CD4-positive, alpha-beta T cell treated with Interleukin-6 at 100 ng/mL for 8 hours (primary cell): ENCODE results near the gene PRICKLE1.

ENCODE experiments used
- DNase-seq: peaks from one replicate; pipeline ENCODE4 v3.0.0-alpha.2; 2020; ENCODE audit warnings: mixed read lengths, low spot score

Gene PRICKLE1

DNA sequence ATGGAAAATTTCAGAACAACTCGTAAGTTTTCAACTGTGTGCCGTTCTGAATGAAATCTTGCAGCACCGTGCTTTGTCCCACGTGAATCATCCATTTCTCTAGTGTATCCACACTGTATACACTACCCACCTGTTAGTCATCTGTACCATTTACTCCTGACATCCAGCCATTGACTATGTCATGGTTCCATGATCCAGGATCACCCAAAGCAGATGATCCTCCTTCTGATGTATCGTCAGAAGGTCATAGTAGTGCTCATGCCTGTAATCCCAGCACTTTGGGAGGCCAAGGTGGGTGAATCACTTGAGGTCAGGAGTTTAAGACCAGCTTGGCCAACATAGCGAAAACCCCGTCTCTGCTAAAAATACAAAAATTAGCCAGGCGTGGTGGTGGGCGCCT lies 140.7 kb downstream of the PRICKLE1 start:
- no peak for DNase-seq

DNA sequence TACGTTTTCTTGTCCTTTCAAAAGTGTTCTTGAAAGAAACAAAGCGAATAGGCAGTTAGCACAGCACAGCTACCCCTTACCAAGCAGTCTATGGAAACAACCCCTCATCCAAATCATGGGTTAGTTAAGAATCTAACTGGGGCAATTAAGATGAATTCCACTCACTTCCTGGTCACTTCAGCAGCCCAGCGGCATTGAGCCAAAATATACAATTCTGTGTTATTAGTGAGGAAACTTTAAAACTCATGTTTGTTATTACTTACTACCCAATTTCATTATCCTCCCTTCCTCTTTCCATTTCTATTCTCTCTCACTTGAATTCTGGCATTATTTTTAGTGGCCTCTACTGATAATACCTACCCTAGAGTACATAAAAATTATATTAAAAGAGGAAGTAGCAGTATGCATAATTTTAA lies 142.2 kb downstream of the PRICKLE1 start:
- no peak for DNase-seq

DNA sequence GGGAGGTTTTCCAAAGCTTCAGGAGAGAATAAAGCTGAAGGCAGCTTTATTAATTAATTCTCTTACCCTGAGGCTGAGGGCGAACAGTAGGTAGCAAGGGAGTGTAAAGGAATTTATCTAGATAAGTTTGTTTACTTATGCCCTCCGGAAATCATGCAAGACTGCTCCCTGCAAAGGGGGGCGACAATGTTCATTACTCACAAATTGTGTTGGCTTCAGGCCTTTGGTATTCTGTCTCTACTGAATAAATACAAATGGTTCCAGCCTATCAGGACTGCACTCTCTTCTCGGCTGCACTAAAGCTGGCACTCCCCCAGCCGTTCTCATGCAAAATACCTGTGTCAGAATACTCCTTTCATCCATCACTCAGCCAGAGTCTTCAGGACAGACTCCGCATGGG lies 142.8 kb downstream of the PRICKLE1 start:
- DNase-seq, result no peak

DNA sequence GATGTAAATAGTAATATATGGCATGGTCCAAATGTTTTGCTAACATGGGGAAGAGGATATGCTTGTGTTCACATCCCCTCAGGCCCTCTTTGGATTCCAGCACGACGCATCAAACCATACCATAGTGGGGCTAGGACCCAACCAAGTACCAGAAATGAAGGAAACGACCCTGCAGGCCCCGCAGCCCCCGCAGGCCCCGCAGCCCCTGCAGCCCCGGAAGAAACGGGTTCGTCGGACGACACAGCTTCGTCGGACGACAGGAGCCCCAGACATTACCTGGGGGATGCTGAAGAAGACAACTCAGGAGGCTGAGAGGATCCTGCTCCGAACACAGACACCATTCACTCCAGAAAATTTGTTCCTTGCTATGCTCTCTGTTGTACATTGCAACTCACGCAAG lies 143.7 kb downstream of the PRICKLE1 start:
- DNase-seq, result no peak

DNA sequence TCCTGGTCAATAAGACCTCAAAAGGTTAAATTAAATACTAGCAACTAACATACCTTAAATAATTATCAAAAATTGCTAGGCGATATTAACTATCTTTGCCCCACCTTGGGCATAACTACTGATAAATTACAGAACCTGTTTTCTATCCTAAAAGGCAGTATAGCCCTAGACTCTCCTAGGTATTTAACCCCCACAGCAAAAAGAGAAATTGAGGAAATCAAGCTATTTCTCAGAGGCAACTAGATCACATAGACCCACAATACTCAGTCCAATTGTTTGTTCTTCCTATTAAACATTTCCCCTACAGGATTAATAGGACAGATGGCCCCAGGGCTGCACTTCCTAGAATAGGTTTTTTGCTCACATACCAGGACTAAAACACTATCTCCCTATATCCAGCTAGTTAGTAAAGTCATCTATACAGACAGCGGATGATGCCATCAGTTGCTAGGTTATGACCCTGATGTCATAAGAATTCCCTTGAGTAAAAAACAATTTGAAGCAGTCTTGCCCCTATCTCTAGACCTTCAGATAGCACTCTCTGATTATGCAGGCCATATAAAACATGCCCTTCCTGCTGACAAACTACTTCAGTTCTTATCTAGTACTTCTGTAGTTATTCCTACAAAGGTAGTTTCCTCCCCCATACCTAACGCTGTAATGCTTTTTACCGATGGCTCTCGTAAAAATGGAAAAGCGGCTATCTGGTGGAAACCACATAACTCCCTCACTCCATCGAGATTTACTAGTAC lies 145.2 kb downstream of the PRICKLE1 start:
- no peak for DNase-seq

DNA sequence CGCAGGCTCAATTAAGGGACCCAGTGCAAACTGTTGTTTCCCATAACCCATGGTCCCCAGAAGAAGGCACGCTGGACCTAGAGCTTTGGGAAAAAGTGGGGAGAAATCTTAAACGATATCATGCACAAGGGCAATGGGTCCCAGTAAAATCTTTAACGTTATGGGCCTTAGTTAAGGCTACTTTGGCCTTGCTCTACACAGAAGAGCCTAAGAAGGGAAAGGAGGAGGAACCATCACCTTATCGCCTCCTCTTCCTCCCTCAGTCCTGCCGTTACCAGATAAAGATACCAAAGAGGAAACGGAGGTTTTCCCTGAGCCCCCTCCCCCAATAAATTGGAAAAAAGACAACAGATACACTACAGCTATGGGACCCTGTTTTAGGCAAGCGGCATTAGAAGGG lies 146.7 kb downstream of the PRICKLE1 start:
- DNase-seq, result no peak

DNA sequence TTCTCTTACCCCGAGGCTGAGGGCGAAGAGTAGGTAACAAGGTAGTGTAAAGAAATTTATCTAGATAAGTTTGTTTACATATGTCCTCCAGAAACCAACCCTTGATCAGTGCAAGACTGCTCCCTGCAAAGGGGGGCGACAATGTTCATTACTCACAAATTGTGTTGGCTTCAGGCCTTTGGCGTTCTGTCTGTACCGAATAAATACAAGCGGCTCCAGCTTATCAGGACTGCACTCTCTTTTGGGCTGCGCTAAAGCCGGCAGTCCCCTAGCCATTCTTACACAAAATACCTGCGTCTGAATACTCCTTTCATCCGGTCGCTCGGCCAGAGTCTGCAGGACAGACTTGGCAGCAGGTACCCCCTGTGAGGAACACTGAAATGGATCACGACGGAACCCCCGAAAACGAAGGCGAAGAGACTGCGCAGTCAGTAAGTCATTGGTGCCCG lies 147.2 kb downstream of the PRICKLE1 start:
- DNase-seq, result no peak

DNA sequence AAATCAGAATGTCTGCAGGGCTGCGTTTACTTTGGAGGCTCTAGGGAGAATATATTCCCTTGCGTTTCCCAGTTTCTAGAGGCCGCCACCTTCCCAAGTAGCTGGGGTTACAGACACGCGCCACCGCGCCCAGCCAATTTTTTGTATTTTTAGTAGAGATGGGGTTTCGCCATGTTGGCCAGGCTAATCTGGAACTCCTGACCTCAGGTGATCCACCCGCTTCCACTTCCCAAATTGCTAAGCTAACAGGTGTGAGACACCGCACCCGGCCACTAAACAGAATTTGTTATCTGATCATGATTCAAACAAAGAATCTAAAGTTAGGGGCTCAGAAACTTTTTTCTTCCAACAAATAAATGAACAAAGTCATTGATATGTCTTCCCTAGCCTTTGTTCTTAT lies 148.9 kb downstream of the PRICKLE1 start:
- no peak for DNase-seq

DNA sequence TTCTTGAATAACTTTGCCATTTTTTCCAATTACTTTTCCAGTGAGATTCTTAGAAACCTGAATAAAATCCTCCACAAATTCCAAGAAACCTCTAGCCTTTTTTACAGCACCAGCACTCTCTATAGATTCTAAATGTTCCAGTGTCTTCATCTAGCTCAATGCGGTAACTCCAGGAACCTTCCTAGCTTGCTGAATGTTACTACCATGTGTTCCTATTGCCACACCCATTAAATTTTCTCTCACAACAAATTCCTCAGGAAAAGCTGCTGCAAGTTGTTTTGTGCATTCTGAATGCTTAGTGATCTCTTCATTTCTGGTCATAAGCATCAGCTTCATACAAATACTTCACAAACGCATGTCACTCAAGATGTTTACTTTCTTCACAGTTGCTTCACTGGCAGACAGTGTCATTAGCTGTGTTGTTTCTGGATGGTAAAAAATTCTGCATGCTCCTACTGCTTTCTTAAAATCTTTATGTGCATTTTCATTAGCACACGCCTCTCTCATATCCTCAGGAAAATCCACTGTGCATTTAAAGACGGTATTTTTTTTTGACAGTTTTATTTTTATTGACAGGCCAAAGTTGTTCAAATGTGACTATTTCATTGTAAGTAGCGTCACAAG lies 156.9 kb downstream of the PRICKLE1 start:
- no peak for DNase-seq

DNA sequence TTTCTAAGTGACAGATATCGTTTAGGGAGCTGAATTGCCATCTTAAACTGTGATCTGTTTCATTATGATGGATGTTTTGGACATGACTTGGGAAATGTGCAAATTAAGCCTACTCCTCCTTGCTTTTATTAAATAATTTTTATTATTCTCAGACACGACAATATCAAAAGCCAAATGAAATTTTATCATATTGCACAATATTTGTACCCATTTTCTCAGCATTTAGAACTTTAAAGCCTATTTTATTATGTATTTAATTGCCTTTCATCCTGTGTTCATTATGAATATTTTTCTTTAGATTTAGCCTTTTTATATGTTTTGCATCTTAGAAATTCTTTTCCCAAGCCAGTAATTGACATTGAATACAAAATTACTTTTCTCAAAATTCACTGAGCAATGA lies 160.7 kb downstream of the PRICKLE1 start:
- no peak for DNase-seq

DNA sequence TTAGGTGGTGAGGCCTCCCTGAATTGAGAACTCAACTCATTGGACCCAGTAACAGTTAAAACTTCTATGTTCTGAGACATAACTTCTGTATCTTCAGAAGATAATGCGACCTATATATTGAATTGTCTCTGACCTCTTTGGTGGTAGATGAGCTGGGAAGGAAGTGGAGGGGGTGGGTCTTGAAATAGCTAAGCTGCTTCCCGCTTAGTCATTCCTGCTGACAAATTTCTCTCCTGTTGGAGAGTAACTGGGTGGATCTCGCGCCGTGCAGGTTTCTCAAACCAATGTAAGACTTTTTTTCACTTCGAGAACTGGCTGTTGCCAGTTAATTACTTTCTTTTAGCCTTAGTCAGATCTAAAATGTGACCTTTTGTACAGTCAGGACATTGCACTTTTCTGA lies 162.8 kb downstream of the PRICKLE1 start:
- no peak for DNase-seq

DNA sequence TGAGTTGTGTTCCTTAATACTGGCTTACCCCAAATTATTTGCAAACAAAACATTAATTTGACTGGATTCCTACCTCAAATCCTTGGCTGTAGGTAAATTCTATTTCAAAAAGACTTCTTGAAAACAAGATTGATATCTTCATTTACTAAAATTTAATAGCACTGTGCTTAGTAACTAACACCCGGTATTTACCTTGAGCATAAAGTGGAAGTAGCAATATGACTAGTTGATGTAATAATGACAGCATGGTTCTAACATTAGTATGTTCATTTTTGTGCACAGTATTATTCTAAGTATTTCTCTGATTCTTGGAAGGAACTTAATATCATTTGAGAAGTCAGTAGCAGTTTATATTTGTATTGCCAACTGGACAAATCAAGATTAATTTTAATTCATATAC lies 166.8 kb downstream of the PRICKLE1 start:
- DNase-seq, result no peak

DNA sequence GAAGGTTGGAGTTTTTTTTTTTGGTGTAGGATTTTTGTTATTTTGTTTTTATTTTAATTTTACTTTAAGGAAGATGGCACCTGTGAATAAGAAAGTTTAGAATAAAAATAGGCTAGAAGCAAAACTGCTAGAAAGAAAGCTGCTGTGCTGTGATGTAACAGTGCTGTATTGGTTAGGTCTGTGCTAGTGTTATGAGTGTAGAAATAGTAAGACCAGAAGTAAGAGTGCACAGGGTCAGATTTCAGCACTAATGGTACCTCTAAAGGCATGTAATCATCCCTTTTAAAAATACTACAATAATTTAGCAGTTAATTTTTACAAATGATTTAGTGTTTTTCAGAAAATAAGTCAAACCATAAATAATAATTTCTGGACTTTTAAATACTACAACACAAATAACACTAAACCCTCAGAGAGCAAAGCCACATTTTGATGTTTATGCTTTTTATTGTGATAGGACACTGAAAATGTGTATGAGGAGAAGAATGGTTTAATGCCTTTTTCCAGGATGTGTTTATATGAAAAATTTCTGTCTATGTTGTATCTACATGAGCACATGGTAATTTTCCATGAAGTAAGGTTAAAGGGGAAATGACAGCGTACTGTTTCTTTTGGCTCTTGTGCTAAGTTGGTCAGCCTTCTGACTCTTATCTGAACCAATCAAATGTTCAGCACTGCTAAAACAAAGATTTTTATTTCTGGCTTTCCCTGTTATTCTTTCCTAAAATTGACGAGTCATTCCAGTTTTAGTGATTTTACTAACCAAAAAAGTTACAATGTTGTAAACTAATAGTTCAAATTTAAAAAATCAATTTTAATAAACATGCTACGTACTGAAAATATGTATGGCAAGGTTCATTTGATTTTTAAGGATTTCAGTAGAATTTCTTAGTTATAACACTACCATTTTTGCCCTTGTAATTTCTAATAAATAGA lies 167.4 kb downstream of the PRICKLE1 start:
- no peak for DNase-seq

DNA sequence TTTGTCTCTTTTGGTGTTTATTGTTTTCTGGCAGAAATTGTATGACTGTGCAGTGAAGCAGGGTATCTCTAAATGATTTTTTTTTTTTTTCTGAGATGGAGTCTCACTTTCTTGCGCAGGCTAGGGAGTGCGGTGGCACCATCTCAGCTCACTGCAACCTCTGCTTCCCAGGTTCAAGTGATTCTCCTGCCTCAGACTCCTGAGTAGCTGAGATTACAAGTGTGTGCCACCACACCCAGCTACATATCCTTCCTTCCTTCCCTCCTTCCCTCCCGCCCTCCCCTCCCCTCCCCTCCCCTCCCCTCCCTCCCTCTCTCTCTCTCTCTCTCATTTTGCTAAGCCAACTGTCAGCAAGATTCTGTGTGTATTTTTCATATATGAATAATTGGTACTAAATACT lies 169.2 kb downstream of the PRICKLE1 start:
- DNase-seq, result no peak

DNA sequence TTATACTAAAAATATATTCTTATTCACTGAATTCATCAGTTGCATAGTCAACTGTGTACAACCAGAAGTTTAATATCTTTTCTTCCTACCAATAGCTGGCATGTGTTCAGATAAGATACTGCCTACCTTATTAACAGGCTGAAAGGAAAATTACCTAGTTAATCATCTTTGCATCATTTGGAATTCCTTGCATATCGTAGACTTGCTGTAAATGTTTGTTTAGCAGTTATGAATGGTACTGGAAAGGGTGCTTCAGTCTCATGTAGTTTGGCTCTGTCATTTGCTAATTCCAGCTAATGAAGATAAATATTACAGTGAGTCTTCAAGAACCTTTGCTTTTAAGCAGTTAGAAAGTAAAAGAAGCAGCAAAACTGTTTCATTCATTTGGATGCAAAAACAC lies 179.2 kb downstream of the PRICKLE1 start:
- DNase-seq, result no peak

DNA sequence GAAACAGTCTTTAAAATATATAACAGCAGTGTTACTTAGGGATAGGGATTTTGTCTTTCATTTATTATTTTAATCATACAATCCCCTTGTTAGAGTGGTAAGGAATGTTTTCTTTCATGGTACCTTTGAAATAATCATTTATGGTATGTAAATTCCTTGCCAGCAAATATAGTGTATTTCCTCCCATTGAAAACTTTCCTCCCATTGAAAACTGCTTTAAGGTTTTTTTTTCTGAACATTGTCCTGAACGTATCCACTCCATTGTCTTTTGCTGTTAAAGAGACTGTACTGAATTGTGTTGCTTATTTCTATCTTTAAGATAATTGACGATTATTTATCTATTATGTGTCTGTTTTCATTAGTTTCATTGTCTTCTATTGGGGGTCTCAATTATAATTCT lies 180.1 kb downstream of the PRICKLE1 start:
- DNase-seq, result no peak

DNA sequence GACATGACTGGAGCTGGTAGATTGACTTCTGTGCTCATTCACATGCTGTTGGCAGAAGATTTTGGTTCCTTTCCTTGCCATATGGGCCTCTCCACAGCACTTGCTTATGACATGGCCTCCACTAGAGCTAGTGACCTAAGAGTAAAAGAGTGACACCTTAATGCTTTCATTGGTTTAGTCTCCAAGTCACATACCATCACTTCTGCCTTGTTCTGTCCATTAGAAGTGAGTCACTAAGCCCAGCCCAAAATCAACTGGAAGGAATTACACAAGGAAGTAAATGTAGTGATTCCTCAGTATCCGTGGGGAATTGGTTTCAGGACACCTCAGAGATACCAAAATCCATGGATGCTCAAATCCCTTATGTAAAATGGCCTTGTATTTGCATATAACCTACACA lies 182.2 kb downstream of the PRICKLE1 start:
- DNase-seq, result no peak
